HUES6 (cell line): ENCODE results near the gene NDUFS7.
A peak's percentile ranks its signal among the peaks of the same experiment; 100 is the strongest.

Experiments used
- H3K27ac ChIP-seq: 2 replicates; pipeline ENCODE4 v1.7.0; 2013; ENCODE audit warnings: low read depth, mild to moderate bottlenecking, low read length, inconsistent platforms
- H3K27me3 ChIP-seq: 2 replicates; pipeline ENCODE4 v1.6.1; 2013; ENCODE audit warnings: low read length; ENCODE audit not compliant: control insufficient read depth, insufficient read depth
- H3K36me3 ChIP-seq: 2 replicates; pipeline ENCODE4 v1.6.1; 2013; ENCODE audit warnings: low read length; ENCODE audit not compliant: control insufficient read depth, insufficient read depth
- H3K4me1 ChIP-seq: 2 replicates; pipeline ENCODE4 v1.6.1; 2013; ENCODE audit warnings: low read length; ENCODE audit not compliant: control insufficient read depth, insufficient read depth
- H3K4me3 ChIP-seq: 2 replicates; pipeline ENCODE4 v1.5.1; 2013; ENCODE audit warnings: low read depth, low read length
- H3K9ac ChIP-seq: one replicate; pipeline ENCODE4 v1.6.1; 2013; ENCODE audit warnings: mild to moderate bottlenecking, low read length
- H3K9me3 ChIP-seq: 2 replicates; pipeline ENCODE4 v1.6.1; 2013; ENCODE audit warnings: low read depth, low read length; ENCODE audit not compliant: control insufficient read depth, insufficient read depth

Gene NDUFS7

DNA sequence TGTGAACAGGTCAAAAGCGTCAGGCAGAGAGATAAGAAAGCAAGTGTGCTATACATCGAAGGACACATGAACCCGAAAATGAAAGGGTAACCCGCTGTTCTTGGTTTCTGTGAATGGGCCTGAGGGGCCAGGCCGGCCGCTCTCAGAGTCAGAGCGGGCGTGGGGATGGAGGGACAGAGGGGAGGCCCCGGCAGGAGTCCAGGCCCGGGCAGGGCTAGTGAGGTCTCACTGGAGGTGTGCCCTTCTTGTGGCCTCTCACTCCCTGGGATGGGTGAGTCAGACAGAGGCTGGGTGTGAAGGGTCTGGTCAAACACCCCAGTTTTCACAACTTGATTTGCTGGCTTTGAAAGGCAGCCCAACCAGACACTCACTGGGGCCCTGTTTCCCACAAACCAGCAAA is 17.4 kb upstream of the NDUFS7 start:
- peak overlapping the region; percentile 53; the same call in 1 of the 2 replicates for H3K27ac ChIP-seq
- peaks cover 88% of the 10 kb centered on the region for H3K36me3 ChIP-seq
- H3K9ac ChIP-seq: no peak overlapping the region

DNA sequence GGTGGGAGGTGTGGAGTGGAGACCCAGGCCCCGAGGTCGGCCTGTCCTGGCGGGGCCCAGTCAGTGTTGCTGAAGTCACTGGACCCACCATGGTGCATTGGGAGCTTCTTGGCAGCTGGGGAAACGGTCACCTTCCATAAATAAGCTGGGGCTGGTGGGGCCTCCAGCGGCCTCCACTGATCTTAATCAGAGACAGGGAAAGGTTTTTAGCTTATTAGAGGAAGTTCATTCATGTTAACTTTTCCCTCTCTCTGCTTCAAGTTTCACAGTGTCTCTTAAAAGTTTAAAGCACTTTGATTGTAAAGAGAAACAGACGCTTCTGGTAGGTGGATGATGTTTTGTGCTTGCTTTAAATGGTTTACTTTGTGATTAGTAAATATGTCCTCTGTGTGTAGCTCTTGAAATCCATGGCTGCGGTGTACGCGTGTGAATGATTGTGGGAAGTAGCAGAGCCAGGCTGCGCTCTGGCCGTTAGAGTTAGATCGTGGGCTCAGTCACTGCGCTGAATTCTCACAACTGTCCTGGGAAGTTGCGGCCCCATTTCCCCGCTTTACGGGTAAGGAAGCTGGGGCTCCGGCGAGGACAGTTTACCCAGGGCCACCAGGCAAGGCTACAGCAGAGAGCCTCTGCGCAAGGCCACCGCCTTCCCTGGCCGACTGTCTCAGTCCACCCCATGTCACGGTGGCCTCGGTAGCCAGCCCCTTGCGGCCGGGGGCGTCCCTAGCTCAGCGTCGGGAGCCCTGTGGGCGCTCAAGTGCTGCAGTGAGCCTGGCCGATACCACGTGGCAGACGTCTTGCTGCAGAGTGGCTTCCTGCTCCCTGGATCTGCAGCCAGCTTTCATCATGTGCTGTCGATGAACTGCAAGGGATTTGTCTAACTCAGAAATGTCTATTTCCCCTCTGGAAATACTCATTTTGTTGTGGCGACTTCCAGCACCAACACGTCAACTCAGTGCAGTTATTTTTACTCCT is 16.5 kb upstream of the NDUFS7 start:
- Histone ChIP-seq H3K27me3 (no peaks in the 10 kb centered on the region), H3K4me3 (no peak overlapping the region), H3K27ac (no peak overlapping the region), H3K4me1 (0 out of 2 replicates have a peak, but pooled peaks cover 4% of the 10 kb centered on the region), H3K9ac (no peak overlapping the region), H3K36me3 (peaks cover 86% of the 10 kb centered on the region), H3K9me3 (no peaks in the 10 kb centered on the region)

More for the DNA sequence above, 17.4 kb upstream of the NDUFS7 start:
- Histone ChIP-seq H3K4me3 (no peak overlapping the region), H3K9me3 (no peaks in the 10 kb centered on the region), H3K4me1 (peaks cover 7% of the 10 kb centered on the region; the same call in 1 of the 2 replicates), H3K27me3 (no peaks in the 10 kb centered on the region)

GRCh38 chr19:1369214-1369805 is 14.4 kb upstream of the NDUFS7 start:
- Histone ChIP-seq H3K9ac (no peak overlapping the region), H3K36me3 (peaks cover 86% of the 10 kb centered on the region), H3K27me3 (no peaks in the 10 kb centered on the region), H3K4me3 (no peak overlapping the region), H3K4me1 (0 out of 2 replicates have a peak, but pooled peaks cover 4% of the 10 kb centered on the region), H3K9me3 (no peaks in the 10 kb centered on the region), H3K27ac (no peak overlapping the region)

- Histone ChIP-seq H3K9ac (no peak overlapping the region), H3K36me3 (peaks cover 81% of the 10 kb centered on the region), H3K27me3 (no peaks in the 10 kb centered on the region)
Measured at GRCh38 chr19:1370579-1371361, 12.9 kb upstream of the NDUFS7 start.

GRCh38 chr19:1373042-1373533 is 10.6 kb upstream of the NDUFS7 start:
- H3K4me1 ChIP-seq: no peaks in the 10 kb centered on the region
- H3K27ac ChIP-seq: no peak overlapping the region
- H3K27me3 ChIP-seq: no peaks in the 10 kb centered on the region
- H3K36me3 ChIP-seq: peaks cover 74% of the 10 kb centered on the region
- H3K4me3 ChIP-seq: no peak overlapping the region
- no peak overlapping the region for H3K9ac ChIP-seq
- H3K9me3 ChIP-seq: no peaks in the 10 kb centered on the region

More at GRCh38 chr19:1370579-1371361, 12.9 kb upstream of the NDUFS7 start:
- no peaks in the 10 kb centered on the region for H3K9me3 ChIP-seq
- H3K4me3 ChIP-seq: no peak overlapping the region
- H3K4me1 ChIP-seq: no peaks in the 10 kb centered on the region
- H3K27ac ChIP-seq: no peak overlapping the region

DNA sequence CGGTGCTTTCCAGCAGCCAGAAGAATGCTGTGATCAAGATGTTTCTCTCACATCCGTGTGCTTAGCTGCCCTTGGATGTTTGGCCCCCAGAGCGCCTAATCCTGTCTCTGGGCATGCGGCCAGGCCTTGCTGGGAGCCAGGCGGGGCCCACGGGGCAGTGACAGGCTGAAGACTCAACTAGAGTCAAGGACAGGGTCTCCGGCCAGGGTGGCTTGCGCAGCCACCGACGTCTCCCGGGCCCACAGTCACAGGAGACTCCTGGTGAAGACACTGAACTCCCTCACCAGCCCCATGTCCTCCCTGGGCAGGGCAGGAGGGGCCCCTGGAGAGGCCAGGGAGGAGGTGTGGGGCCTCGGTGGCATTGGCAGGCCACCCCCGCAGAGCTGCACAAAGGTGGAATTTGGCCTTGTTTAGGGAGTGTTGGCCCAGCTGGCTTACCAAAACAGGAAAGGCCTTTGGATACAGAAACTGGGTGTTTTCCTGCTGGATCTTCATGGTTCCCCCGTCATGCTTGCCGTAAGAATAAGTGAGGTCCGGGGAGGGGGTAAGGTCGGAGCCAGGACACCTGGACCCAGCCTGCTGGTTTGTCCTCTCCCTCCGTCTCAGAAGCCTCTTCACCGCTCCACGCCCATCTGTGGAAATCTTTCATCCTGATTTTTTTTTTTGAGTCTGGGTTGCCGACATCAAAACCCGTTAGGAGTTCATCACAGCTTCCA is 10.0 kb upstream of the NDUFS7 start:
- no peak overlapping the region for H3K27ac ChIP-seq
- H3K9me3 ChIP-seq: no peaks in the 10 kb centered on the region
- peaks cover 69% of the 10 kb centered on the region for H3K36me3 ChIP-seq
- no peak overlapping the region for H3K9ac ChIP-seq
- H3K27me3 ChIP-seq: no peaks in the 10 kb centered on the region
- no peaks in the 10 kb centered on the region for H3K4me1 ChIP-seq
- H3K4me3 ChIP-seq: no peak overlapping the region

DNA sequence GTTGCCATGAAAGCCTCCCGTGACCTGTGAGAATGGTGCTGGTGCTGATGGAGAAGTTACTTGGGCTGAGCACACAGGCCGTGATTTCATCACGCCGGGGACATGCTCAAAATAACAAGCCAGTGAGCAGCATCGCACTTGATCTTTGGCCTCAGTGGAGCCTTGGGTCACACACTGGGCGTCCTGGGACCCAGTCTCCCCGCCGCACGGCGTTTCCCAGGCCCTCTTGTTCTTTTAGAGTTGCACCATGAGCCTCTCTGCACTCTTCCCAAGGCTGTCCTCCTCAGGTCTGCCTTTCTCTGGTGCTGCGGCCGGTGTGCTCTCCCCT is 9.5 kb upstream of the NDUFS7 start:
- no peak overlapping the region for H3K9ac ChIP-seq
- no peaks in the 10 kb centered on the region for H3K27me3 ChIP-seq
- no peaks in the 10 kb centered on the region for H3K9me3 ChIP-seq
- H3K4me3 ChIP-seq: no peak overlapping the region
- no peak overlapping the region for H3K27ac ChIP-seq
- peaks cover 65% of the 10 kb centered on the region for H3K36me3 ChIP-seq
- H3K4me1 ChIP-seq: no peaks in the 10 kb centered on the region

- Histone ChIP-seq H3K9ac (no peak overlapping the region), H3K4me1 (peaks cover 4% of the 10 kb centered on the region; the same call in 1 of the 2 replicates), H3K4me3 (no peak overlapping the region), H3K27ac (no peak overlapping the region), H3K9me3 (no peaks in the 10 kb centered on the region), H3K27me3 (no peaks in the 10 kb centered on the region), H3K36me3 (peaks cover 43% of the 10 kb centered on the region)
Measured at GRCh38 chr19:1376415-1376805, 7.3 kb upstream of the NDUFS7 start.

- Histone ChIP-seq H3K27ac (no peak overlapping the region), H3K9ac (no peak overlapping the region), H3K9me3 (no peaks in the 10 kb centered on the region), H3K4me3 (no peak overlapping the region), H3K27me3 (no peaks in the 10 kb centered on the region), H3K4me1 (peaks cover 6% of the 10 kb centered on the region; the same call in 1 of the 2 replicates), H3K36me3 (peaks cover 36% of the 10 kb centered on the region)
Measured at GRCh38 chr19:1377176-1377964, 6.3 kb upstream of the NDUFS7 start.
